GM12875 (cell line): ENCODE measurements around the gene FLT1.

Experiments used
- H3K4me3 ChIP-seq: one replicate; pipeline ENCODE4 v1.5.1; 2011; ENCODE audit warnings: low read depth, low read length, control low read depth
- TF ChIP-seq, protein P1 (sequence below): IDR thresholded peaks from 2 replicates; pipeline ENCODE4 v1.5.1; 2011; ENCODE audit warnings: low read depth, mild to moderate bottlenecking, control low read depth, inconsistent platforms, low read length, moderate library complexity, borderline replicate concordance; ENCODE audit not compliant: insufficient read depth

FLT1 gene

GRCh38 chr13:28357911-28358433, 137.0 kb downstream of the FLT1 start:
- TF ChIP-seq, protein P1, sequence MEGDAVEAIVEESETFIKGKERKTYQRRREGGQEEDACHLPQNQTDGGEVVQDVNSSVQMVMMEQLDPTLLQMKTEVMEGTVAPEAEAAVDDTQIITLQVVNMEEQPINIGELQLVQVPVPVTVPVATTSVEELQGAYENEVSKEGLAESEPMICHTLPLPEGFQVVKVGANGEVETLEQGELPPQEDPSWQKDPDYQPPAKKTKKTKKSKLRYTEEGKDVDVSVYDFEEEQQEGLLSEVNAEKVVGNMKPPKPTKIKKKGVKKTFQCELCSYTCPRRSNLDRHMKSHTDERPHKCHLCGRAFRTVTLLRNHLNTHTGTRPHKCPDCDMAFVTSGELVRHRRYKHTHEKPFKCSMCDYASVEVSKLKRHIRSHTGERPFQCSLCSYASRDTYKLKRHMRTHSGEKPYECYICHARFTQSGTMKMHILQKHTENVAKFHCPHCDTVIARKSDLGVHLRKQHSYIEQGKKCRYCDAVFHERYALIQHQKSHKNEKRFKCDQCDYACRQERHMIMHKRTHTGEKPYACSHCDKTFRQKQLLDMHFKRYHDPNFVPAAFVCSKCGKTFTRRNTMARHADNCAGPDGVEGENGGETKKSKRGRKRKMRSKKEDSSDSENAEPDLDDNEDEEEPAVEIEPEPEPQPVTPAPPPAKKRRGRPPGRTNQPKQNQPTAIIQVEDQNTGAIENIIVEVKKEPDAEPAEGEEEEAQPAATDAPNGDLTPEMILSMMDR = no peak
- H3K4me3 ChIP-seq = no peak overlapping the region

GRCh38 chr13:28357247-28357825, 137.6 kb downstream of the FLT1 start:
- no peak overlapping the region for H3K4me3 ChIP-seq
- TF ChIP-seq, protein P1 = no peak

DNA sequence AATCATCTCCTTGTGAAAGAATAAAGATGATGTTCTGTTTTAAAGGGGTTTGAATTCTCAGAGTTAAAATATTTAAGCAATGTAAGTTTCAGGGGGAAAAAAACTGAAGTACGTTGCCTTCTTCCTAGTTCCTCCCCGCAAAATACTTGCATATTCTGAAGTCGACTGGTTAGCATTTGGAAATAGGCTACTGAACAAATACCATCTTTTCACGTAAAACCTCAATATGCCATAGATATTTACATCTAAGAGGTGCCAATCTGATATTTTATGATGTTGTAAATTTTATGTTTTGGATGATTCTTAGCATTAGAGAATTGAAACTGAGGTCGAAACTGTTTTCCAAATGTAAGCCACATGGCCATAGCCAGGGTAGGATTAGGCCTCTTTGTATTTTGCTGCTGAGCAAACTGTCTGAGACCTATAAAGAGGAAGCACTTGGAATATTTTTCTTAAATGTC, 138.3 kb downstream of the FLT1 start:
- TF ChIP-seq, protein P1 = no peak

GRCh38 chr13:28355822-28356371, 139.0 kb downstream of the FLT1 start:
- no peak overlapping the region for H3K4me3 ChIP-seq
- TF ChIP-seq, protein P1 = no peak

More for the DNA sequence above, 138.3 kb downstream of the FLT1 start:
- H3K4me3 ChIP-seq = no peak overlapping the region

DNA sequence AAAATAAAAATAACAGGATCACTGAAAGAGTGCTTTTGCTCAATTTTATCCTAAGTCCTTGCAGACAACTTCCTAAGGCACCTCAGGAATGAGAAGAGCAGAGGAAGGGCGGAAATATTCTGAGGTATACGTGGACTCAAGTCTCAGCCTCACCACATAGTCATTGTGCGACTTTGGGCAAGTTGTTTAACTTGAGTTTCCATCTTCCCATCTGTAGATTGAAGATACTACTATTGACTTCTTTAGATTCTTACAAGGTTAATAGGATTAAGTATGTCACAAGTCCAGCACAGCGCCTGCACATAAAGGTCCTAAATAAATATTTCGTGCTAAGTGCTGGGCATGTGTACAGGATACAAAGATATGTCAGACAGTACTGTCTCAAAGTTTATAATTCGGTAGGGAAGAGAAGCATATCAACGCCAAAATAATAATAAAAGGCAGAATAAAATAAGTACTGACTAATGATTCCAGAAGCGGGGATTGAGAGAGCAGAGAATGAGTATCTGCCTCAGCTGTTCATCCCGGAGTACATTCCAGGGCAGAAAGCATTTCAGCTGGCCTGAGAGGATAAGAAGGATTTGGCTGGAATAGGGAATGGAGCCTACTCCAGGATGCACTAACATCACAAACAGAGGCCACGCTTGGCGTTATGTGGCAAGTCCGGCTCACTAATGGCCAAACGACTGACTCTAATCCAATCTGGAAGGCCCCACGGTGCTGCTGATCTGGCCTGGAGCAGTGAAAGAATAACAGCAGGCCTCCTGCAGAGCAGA, 139.7 kb downstream of the FLT1 start:
- TF ChIP-seq, protein P1 = no peak

DNA sequence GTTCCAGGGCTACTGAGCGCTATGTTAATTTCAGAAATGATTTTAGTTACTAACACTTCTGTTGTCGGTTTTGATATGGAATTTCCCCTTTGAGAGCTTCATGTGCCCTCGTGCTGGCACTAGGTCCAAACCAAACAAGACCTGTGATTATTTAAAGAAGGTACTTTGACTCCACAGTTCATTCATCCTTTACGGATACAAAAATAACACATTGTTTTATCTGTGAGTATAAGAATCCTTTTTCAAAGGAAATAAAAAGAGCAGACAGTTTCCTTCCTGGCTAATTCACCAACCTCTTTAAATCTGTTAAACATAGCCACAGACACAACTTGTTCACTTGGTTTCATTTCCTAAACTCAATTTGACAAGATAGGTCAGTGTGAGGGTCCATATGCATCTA, 141.2 kb downstream of the FLT1 start:
- H3K4me3 ChIP-seq = no peak overlapping the region
- TF ChIP-seq, protein P1 = no peak

More for the DNA sequence above, 139.7 kb downstream of the FLT1 start:
- H3K4me3 ChIP-seq = no peak overlapping the region
